Measurements from ENCODE around the gene CENPX. TPM values are rescaled to one million over a fixed set of nuclear protein-coding genes. Genes with fewer than 3 reads are reported as not detected.

Gene CENPX
- total and polyA plus RNA-seq, 2 of the 13 experiments (the other 11 are each of a cell fraction or from before 2014, with no cell fraction given) = 92.7 to 170 TPM

GRCh38 chr17:81991684-81992305, 30.9 kb downstream of the CENPX start (continued):
- peak; percentile 80 for TF ChIP-seq ZNF609 (CRISPR knock-in tag; IDR thresholded peaks at IDR 0.05; ENCODE audit: borderline replicate concordance)
- TF ChIP-seq FOXO1 (CRISPR knock-in tag; IDR thresholded peaks at IDR 0.05) = peak; percentile 72; the same call in 1 of the 2 replicates
- peak; percentile 6; the same call in 1 of the 2 replicates for TF ChIP-seq ZNF460 (CRISPR knock-in tag; IDR thresholded peaks at IDR 0.05; ENCODE audit: borderline replicate concordance)
- peak; percentile 1; the same call in 1 of the 2 replicates for TF ChIP-seq ZNF740 (CRISPR knock-in tag; IDR thresholded peaks at IDR 0.05)
- TF ChIP-seq MBD4 (IDR thresholded peaks at IDR 0.05; ENCODE audit: borderline replicate concordance, low read length) = no peak
- TF ChIP-seq ZNF10 (CRISPR knock-in tag; IDR thresholded peaks at IDR 0.05; ENCODE audit: borderline replicate concordance, low read depth) = no peak
- TF ChIP-seq HBP1 (CRISPR knock-in tag; IDR thresholded peaks at IDR 0.05; ENCODE audit: low read depth) = no peak
- TF ChIP-seq KMT2B (CRISPR knock-in tag; IDR thresholded peaks at IDR 0.05) = peak; percentile 80; the same call in 1 of the 2 replicates
- TF ChIP-seq ZNF33A (CRISPR knock-in tag; IDR thresholded peaks at IDR 0.05; ENCODE audit: borderline replicate concordance) = no peak; the same call in 1 of the 2 replicates
- no peak for TF ChIP-seq THAP7 (CRISPR knock-in tag; IDR thresholded peaks at IDR 0.05)
- no peak; the same call in none of the 2 replicates for TF ChIP-seq ZNF678 (CRISPR knock-in tag; IDR thresholded peaks at IDR 0.05)
- TF ChIP-seq ZBTB21 (CRISPR knock-in tag; IDR thresholded peaks at IDR 0.05) = peak; percentile 49; the same call in 1 of the 2 replicates
- no peak; the same call in none of the 2 replicates for TF ChIP-seq EED (CRISPR knock-in tag; IDR thresholded peaks at IDR 0.05)
- peak; percentile 53 for TF ChIP-seq CREB1 (IDR thresholded peaks at IDR 0.05)
- no peak for TF ChIP-seq CREB1 (CRISPR knock-in tag; IDR thresholded peaks at IDR 0.05)
- TF ChIP-seq SMAD3 (CRISPR knock-in tag; IDR thresholded peaks at IDR 0.05) = peak; percentile 97
- no peak for TF ChIP-seq SP2 (CRISPR knock-in tag; IDR thresholded peaks at IDR 0.05)
- TF ChIP-seq ZNF292 (CRISPR knock-in tag; IDR thresholded peaks at IDR 0.05; ENCODE audit: borderline replicate concordance, low read depth) = peak; percentile 63
- TF ChIP-seq ZBTB39 (CRISPR knock-in tag; IDR thresholded peaks at IDR 0.05) = peak; percentile 90; the same call in 1 of the 2 replicates
- TF ChIP-seq ZFP36 (IDR thresholded peaks at IDR 0.05; ENCODE audit: borderline replicate concordance, low read depth, low read length, partially characterized antibody) = no peak
- peak; percentile 89 for TF ChIP-seq YEATS4 (CRISPR knock-in tag; IDR thresholded peaks at IDR 0.05; ENCODE audit: borderline replicate concordance)

Data from HepG2 (cell line).